Stimulated activated CD4-positive, alpha-beta T cell treated with anti-CD3 and anti-CD28 coated beads, Interleukin-1b, Interleukin-23, amount 100 ng/mL, for 24 hours (primary cell): Measurements from ENCODE around the gene PAFAH2.
A peak's percentile ranks its signal among the peaks of the same experiment; 100 is the strongest.

Experiments
- DNase-seq, 4 experiments: peaks; one replicate each; pipeline ENCODE4 v3.0.0-alpha.2; 2020; ENCODE audit warnings: low read depth in 4 of 4, low spot score in 1 of 4

PAFAH2 gene

GRCh38 chr1:25997828-25998761 lies at the start of gene PAFAH2:
Gene PAFAH2 (minus strand): TSS chr1:25998063. CDS start chr1:25990816, 7,247 bp downstream.
- peak; percentile 82 to 94 (median 93) for DNase-seq

GRCh38 chr1:26047278-26047874 lies 49.5 kb upstream of the PAFAH2 start:
- no peak for DNase-seq

GRCh38 chr1:26046246-26047095 lies 48.6 kb upstream of the PAFAH2 start:
- DNase-seq, result no peak

GRCh38 chr1:26045722-26046245 lies 47.9 kb upstream of the PAFAH2 start, which contains the start of gene SLC30A2:
Gene SLC30A2 (minus strand): TSS chr1:26046118. CDS start chr1:26045896, 222 bp downstream.
- no peak for DNase-seq

- DNase-seq, result no peak
These were observed 47.3 kb upstream of the PAFAH2 start for GRCh38 chr1:26044971-26045721.

GRCh38 chr1:26044414-26044813 lies 46.6 kb upstream of the PAFAH2 start:
- no peak for DNase-seq

GRCh38 chr1:26043765-26044164 lies 45.9 kb upstream of the PAFAH2 start:
- no peak for DNase-seq

- no peak for DNase-seq
These were observed 44.1 kb upstream of the PAFAH2 start for GRCh38 chr1:26041978-26042377.

- DNase-seq, result no peak
These were observed 43.5 kb upstream of the PAFAH2 start for GRCh38 chr1:26041401-26041800.

- DNase-seq, result no peak
These were observed 41.0 kb upstream of the PAFAH2 start for GRCh38 chr1:26038904-26039303.

- no peak for DNase-seq
These were observed 40.6 kb upstream of the PAFAH2 start for GRCh38 chr1:26038477-26038876.

GRCh38 chr1:26037904-26038303 lies 40.0 kb upstream of the PAFAH2 start:
- DNase-seq, result no peak

GRCh38 chr1:26036756-26037281 lies 39.0 kb upstream of the PAFAH2 start:
- no peak for DNase-seq

GRCh38 chr1:26035959-26036755 lies 38.3 kb upstream of the PAFAH2 start:
- peak; percentile 56 to 69 (median 60) for DNase-seq

- DNase-seq, result peak; percentile 81 to 96 (median 86)
These were observed 37.5 kb upstream of the PAFAH2 start for GRCh38 chr1:26035203-26035958.

- no peak for DNase-seq
These were observed 36.8 kb upstream of the PAFAH2 start for GRCh38 chr1:26034504-26035202.

GRCh38 chr1:26032656-26033357 lies 34.9 kb upstream of the PAFAH2 start:
- DNase-seq, result no peak
